Ovary (tissue), 9 donors: Measurements from ENCODE around the gene DGKE. TPM values are rescaled to one million over a fixed set of nuclear protein-coding genes. Genes with fewer than 3 reads are reported as not detected.

Experiments used
- DNase-seq, 5 donors: peaks; one replicate each; pipeline ENCODE4 v3.0.0-alpha.2; 2019 to 2020
- H3K27ac ChIP-seq, 2 donors: fragments of 200-600 bp; one replicate each; pipeline versions ENCODE4 v1.5.1 to v1.8.0; 2019 to 2022
- H3K27me3 ChIP-seq: fragments of 200-600 bp; one replicate; pipeline ENCODE4 v1.8.0; 2022
- H3K36me3 ChIP-seq: fragments of 200-600 bp; sonication (generic); one replicate; pipeline ENCODE4 v1.5.1; 2019
- H3K4me1 ChIP-seq: one replicate; pipeline ENCODE4 v1.8.1; 2013; ENCODE audit warnings: mild to moderate bottlenecking, moderate library complexity; ENCODE audit not compliant: insufficient read depth
- H3K4me3 ChIP-seq: fragments of 200-600 bp; sonication (generic); one replicate; pipeline ENCODE4 v1.5.1; 2017
- H3K9me3 ChIP-seq, 2 donors: fragments of 200-600 bp in 1 of 2; sonication (generic) in 1 of 2; one replicate each; pipeline versions ENCODE4 v1.5.1 to v1.8.1; 2013 to 2019; ENCODE audit warnings: mild to moderate bottlenecking in 1 of 2, moderate library complexity in 1 of 2
- CTCF ChIP-seq, 3 donors: fragments of 450-650 bp in 2 of 3; fragments of 200-600 bp in 1 of 3; IDR thresholded peaks; one replicate each; pipeline versions ENCODE4 v1.5.1 to v1.8.0; 2016 to 2022; ENCODE audit warnings: antibody characterized with exemption in 3 of 3, mild to moderate bottlenecking in 1 of 3
- EP300 ChIP-seq: sonication (generic); formaldehyde crosslinking; IDR thresholded peaks from one replicate; pipeline ENCODE4 v1.6.1; 2017; ENCODE audit warnings: antibody characterized with exemption
- POLR2A ChIP-seq: fragments of 450-650 bp; IDR thresholded peaks from one replicate; pipeline ENCODE4 v1.6.1; 2017; ENCODE audit warnings: antibody characterized with exemption, mild to moderate bottlenecking, moderate library complexity
- WGBS, 3 donors: extraction: QIAGEN DNeasy Blood & Tissue Kit in 1 of 3; methylation state at CpG; one replicate each; pipeline versions ENCODE4 v1.1.5 to v1.1.7; 2013 to 2017; 5-methylcytosine and 5-hydroxymethylcytosine counted together
- intact Hi-C, 4 donors: fragments of 100-400 bp; cut with DNase I; formaldehyde crosslinking; loops; one replicate each; pipeline versions ENCODE4 v1.11.0 to v1.15.1; 2022 to 2023
- polyA plus RNA-seq, 2 donors: library from polyadenylated mRNA; stranded (reverse); fragments of 200-250 nt in 1 of 2; fragments of 350-450 nt in 1 of 2; fragmentation: Illumina TruSeq in 1 of 2; extraction: RNeasy Lipid Tissue Mini Kit (QIAGEN cat#74804) in 1 of 2; gene quantifications; one replicate each; pipeline ENCODE4 v1.2.3, GENCODE V29; 2013 to 2014
- total RNA-seq, 7 donors: library from RNA; depleted of rRNA in 2 of 7; stranded (reverse); fragments of >200 nt in 2 of 7; fragmentation: NEBNext Ultra II Directional in 3 of 7; extraction: Animal tissue kit (Norgen Biotek cat#: 25700) in 3 of 7; gene quantifications; one replicate each; pipeline versions ENCODE4 v1.1.0 to v1.2.4, GENCODE V29; 2016 to 2023
- donor health status: DM: no; HTN: no; CAD: no; lungs with moderate emphysema.
- donor health status: DM: no; HTN: no; CAD: no.
- donor health status: Bipolar disorder and iron deficiency.
- donor health status: DM: yes; HTN: yes; CAD: no.
- donor health status: DM: no; HTN: no; CAD: no.
- donor health status: DM: yes; HTN: yes; CAD: no.

DGKE gene
- total and polyA plus RNA-seq, 9 donors, result 3.0 to 16.4 (median 11.8) TPM

- H3K4me1 ChIP-seq, result peaks cover 2% of the 10 kb centered on the region
- no peaks in the 10 kb centered on the region for H3K27me3 ChIP-seq
- TF ChIP-seq CTCF (IDR thresholded peaks at IDR 0.05) (no peak), POLR2A (no peak), EP300 (no peak)
- WGBS, 3 donors, result 81 to 84% (median 81%) methylated on average over 16 of the region's 16 CpGs
- intact Hi-C loops, result no loop called here
- H3K27ac ChIP-seq, result no peak overlapping the region
- H3K36me3 ChIP-seq, result no peaks in the 10 kb centered on the region
- no peaks in the 10 kb centered on the region for H3K9me3 ChIP-seq
- no peak overlapping the region for H3K4me3 ChIP-seq
- DNase-seq, result no peak
These were observed 57.8 kb downstream of the DGKE start for GRCh38 chr17:56891751-56892150.

GRCh38 chr17:56892333-56892732 is 58.4 kb downstream of the DGKE start:
- 96 to 97% (median 97%) methylated on average over 1 of the region's 1 CpG for WGBS, 3 donors
- H3K36me3 ChIP-seq, result no peaks in the 10 kb centered on the region
- H3K9me3 ChIP-seq, result no peaks in the 10 kb centered on the region
- intact Hi-C loops, result no loop called here
- H3K27me3 ChIP-seq, result no peaks in the 10 kb centered on the region
- no peak for DNase-seq
- H3K27ac ChIP-seq, result no peak overlapping the region
- peaks cover 2% of the 10 kb centered on the region for H3K4me1 ChIP-seq
- no peak for TF ChIP-seq POLR2A
- no peak for TF ChIP-seq CTCF (IDR thresholded peaks at IDR 0.05)
- TF ChIP-seq EP300, result no peak
- no peak overlapping the region for H3K4me3 ChIP-seq

GRCh38 chr17:56893503-56893902 is 59.6 kb downstream of the DGKE start:
- H3K9me3 ChIP-seq, result no peaks in the 10 kb centered on the region
- TF ChIP-seq EP300 (no peak), CTCF (IDR thresholded peaks at IDR 0.05) (no peak), POLR2A (no peak)
- H3K36me3 ChIP-seq, result no peaks in the 10 kb centered on the region
- intact Hi-C loops, result no loop called here
- H3K27me3 ChIP-seq, result no peaks in the 10 kb centered on the region
- peaks cover 2% of the 10 kb centered on the region for H3K4me1 ChIP-seq
- no peak overlapping the region for H3K4me3 ChIP-seq
- H3K27ac ChIP-seq, result no peak overlapping the region
- DNase-seq, result no peak
- 75 to 78% (median 78%) methylated on average over 7 of the region's 7 CpGs for WGBS, 3 donors

GRCh38 chr17:56894859-56895455 is 61.0 kb downstream of the DGKE start:
- Histone ChIP-seq H3K4me3 (no peak overlapping the region), H3K27me3 (no peaks in the 10 kb centered on the region), H3K9me3 (no peaks in the 10 kb centered on the region), H3K4me1 (peaks cover 2% of the 10 kb centered on the region), H3K27ac (no peak overlapping the region), H3K36me3 (no peaks in the 10 kb centered on the region)
- WGBS, 3 donors, result 89 to 92% (median 89%) methylated on average over 20 of the region's 20 CpGs
- intact Hi-C loops, result loop anchor here in 1 of 4 donors (5.0 kb wide), 1 partner anchor 62 kb away; no protein-coding TSS in a partner anchor
- no peak for DNase-seq
- TF ChIP-seq POLR2A (no peak), CTCF (IDR thresholded peaks at IDR 0.05) (no peak), EP300 (no peak)
